GM19395 (cell line): ENCODE data around the gene PLEKHA4.
"Not testable (repeated sequence)": the region's sequence is repeated elsewhere in the genome, so short reads cannot be mapped to it uniquely, and the experiment has no call there.

Experiments used
- ATAC-seq: cut with Tn5 transposase; IDR thresholded peaks from one replicate; pipeline ENCODE4 v1.9.1; 2021; ENCODE audit warnings: mild to moderate bottlenecking, moderate library complexity; ENCODE audit not compliant: unreplicated experiment

Gene PLEKHA4

DNA sequence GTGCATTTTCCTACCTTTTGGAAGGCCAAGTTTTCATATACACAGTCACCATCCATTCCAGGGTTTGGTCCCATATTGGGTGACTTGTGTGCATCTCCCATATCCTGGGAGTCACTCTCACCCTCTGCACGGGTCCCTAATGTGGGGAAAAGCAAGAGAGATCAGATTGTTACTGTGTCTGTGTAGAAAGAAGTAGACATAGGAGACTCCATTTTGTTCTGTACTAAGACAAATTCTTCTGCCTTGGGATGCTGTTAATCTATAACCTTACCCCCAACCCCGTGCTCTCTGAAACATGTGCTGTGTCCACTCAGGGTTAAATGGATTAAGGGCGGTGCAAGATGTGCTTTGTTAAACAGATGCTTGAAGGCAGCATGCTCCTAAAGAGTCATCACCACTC is 21.1 kb upstream of the PLEKHA4 start:
- ATAC-seq, result not testable (repeated sequence)

- ATAC-seq, result no peak
Observed at GRCh38 chr19:48887861-48888612, 19.6 kb upstream of the PLEKHA4 start.

- no peak for ATAC-seq
Observed at GRCh38 chr19:48883726-48884125, 15.3 kb upstream of the PLEKHA4 start.

GRCh38 chr19:48881741-48882657 is 13.6 kb upstream of the PLEKHA4 start:
- ATAC-seq, result no peak

DNA sequence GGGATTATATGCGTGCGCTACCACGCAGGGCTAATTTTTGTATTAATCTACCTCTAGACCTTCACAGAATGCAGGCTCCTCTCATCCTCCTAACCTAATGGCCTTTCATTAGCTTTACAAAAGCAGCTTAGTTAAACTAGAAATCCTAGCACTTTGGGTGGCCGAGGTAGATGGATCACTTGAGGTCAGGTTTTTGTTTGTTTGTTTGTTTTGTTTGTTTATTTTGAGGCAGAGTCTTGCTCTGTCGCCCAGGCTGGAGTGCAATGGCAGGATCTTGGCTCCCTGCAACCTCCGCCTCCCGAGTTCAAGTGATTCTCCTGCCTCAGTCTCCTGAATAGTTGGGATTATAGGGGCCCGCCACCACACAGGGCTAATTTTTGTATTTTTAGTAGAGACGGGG is 11.3 kb upstream of the PLEKHA4 start:
- not testable (repeated sequence) for ATAC-seq

DNA sequence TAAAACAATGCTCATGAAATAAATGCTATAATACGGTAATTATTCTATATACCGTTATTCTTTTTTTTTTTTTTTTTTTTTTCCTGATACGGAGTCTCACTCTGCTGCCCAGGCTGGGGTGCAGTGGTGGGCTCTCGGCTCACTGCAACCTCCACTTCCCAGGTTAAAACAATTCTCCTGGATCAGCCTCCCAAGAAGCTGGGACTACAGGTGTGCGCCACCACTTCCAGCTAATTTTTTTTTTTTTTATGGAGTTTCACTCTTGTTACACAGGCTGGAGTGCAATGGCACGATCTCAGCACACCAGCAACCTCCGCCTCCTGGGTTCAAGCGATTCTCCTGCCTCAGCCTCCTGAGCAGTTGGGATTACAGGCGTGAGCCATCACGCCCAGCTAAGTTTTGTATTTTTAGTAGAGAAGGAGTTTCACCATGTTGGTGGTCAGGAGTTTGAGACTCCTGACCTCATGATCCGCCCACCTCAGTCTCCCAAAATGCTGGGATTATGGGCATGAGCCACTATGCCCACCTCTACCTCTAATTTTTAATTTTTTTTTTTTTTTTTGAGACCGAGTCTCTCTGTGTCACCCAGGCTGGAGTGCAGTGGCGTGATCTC is 10.7 kb upstream of the PLEKHA4 start:
- no peak for ATAC-seq

DNA sequence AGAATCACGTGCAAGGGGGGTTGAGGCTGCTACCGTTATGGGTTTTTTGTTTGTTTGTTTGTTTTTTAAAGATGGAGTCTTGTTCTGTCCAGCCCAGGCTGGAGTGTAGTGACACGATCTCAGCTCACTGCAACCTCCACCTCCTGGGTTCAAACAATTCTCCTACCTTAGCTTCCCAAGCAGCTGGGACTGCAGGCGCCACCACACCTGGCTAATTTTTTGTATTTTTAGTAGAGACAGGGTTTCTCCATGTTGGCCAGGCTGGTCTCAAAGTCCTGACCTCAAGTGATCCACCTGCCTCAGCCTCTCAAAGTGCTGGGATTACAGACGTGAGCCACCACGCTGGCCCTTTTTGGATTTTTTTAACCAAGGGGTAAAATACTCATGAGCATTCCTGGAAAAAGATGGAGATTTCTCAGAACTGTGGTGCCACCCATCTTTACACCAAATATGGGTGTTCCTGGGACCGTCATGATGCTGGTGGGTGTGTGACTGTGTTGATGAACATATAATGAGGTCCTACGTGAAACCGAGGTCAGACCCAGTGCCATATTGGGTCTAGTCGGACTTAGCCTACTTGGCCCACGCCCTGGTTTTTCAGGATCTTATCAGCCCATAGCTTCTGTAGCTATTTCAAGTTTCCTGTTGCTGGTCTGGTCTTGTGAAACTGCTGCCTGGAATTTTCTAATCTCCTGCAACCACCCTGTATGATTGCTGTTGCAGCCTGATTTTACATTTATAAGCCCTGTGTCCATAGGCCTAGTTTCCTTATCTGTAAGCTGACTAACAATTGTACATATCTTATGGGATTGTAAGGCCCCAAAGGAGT is 10.0 kb upstream of the PLEKHA4 start:
- no peak for ATAC-seq

- no peak for ATAC-seq
Observed at GRCh38 chr19:48877855-48878195, 9.4 kb upstream of the PLEKHA4 start.

DNA sequence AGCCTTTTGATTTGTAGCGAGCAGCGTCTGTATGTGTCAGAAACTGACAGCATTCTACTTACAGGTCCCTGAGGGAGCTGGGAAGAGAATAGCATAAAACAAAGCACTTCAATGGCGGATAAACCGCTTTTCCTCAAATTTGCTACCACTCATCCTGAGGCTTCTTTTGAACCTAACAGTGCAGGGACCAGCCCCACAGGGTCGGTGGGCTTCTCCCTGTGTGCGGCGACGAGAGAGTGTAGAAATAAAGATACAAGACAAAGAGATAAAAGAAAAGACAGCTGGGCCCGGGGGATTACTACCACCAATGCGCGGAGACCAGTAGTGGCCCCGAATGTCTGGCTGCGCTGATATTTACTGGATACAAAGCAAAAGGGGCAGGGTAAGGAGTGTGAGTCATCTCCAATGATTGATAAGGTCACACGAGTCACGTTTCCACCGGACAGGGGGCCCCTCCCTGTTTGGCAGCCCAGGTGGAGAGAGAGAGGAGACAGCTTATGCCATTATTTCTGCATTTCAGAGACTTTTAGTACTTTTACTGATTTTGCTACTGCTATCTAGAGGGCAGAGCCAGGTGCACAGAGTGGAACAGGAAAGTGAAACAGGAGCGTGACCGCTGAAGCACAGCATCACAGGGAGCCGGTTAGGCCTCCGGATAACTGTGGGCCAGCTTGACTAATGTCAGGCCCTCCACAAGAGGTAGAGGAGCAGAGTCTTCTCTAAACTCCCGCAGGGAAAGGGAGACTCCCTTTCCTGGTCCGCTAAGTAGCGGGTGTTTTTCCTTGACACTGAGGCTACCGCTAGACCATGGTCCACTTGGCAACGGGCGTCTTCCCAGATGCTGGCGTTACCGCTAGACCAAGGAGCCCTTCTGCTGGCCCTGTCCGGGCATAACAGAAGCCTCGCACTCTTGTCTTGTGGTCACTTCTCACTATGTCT is 7.9 kb upstream of the PLEKHA4 start:
- ATAC-seq, result not testable (repeated sequence)

DNA sequence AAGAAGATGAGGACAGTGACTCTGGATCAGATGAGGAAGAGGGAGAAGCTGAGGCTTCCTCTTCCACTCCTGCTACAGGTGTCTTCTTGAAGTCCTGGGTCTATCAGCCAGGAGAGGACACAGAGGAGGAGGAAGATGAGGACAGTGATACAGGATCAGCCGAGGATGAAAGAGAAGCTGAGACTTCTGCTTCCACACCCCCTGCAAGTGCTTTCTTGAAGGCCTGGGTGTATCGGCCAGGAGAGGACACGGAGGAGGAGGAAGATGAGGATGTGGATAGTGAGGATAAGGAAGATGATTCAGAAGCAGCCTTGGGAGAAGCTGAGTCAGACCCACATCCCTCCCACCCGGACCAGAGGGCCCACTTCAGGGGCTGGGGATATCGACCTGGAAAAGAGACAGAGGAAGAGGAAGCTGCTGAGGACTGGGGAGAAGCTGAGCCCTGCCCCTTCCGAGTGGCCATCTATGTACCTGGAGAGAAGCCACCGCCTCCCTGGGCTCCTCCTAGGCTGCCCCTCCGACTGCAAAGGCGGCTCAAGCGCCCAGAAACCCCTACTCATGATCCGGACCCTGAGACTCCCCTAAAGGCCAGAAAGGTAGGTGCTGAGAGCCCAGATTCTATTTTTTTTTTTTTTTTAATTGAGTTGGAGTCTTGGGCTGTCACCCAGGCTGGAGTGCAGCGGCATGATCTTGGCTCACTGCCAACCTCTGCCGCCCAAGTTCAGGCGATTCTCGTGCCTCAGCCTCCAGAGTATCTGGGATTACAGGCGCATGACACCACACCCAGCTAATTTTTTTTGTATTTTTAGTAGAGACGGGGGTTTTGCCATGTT is 6.1 kb upstream of the PLEKHA4 start:
- no peak for ATAC-seq

GRCh38 chr19:48873476-48874302 is 5.3 kb upstream of the PLEKHA4 start:
- no peak for ATAC-seq

- peak; percentile 37 for ATAC-seq
Observed at GRCh38 chr19:48872884-48873475, 4.6 kb upstream of the PLEKHA4 start.

GRCh38 chr19:48872182-48872883 is 3.9 kb upstream of the PLEKHA4 start, which contains the start of gene PPP1R15A:
PPP1R15A (plus strand) TSS chr19:48872421; CDS start chr19:48873234, 813 bp downstream.
- peak; percentile 46 for ATAC-seq

DNA sequence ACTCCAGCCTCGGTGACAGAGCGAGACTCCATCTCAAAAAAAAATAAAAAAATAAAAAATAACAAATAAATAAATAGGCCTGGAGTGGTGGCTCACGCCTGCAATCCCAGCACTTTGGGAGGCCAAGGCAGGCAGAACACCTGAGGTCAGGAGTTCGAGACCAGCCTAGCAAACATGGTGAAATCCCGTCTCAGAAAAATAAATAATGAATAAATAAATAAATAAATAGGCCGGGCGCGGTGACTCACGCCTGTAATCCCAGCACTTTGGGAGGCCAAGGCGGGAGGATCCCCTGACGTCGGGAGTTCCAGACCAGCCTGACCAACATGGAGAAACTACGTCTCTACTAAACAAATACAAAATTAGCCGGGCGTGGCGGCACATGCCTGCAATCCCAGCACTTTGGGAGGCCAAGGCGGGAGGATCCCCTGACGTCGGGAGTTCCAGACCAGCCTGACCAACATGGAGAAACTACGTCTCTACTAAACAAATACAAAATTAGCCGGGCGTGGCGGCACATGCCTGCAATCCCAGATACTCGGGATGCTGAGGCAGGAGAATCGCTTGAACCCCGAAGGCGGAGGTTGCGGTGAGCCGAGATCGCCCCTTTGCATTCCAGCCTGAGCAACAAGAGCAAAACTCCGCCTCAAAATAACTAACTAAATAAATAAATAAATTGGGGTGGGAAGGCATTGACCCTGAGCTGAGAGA is 3.2 kb upstream of the PLEKHA4 start:
- ATAC-seq, result not testable (repeated sequence)

GRCh38 chr19:48870048-48870447 is 1.6 kb upstream of the PLEKHA4 start:
- no peak for ATAC-seq

- ATAC-seq, result no peak
Observed at GRCh38 chr19:48867746-48868113, 687 bp downstream of the PLEKHA4 start.
